ENCODE results near the gene CWH43. TPM values are rescaled to one million over a fixed set of nuclear protein-coding genes. Genes with fewer than 3 reads are reported as not detected.
"Not testable (repeated sequence)": the region's sequence is repeated elsewhere in the genome, so short reads cannot be mapped to it uniquely, and the experiment has no call there.

Gene CWH43
- polyA plus RNA-seq, 3 donors from 2014 or later, result not detected

- peaks cover 6 to 8% (median 7%) of the 10 kb centered on the region in 3 donors for H3K27me3 Mint-ChIP-seq (ENCODE audit: low read depth in 3 of 3)
- DNase-seq, result no peak
- no peak overlapping the region for H3K4me3 Mint-ChIP-seq
Measured at GRCh38 chr4:48989461-48990203, 3.6 kb downstream of the CWH43 start.

GRCh38 chr4:48991357-48991756 is 5.3 kb downstream of the CWH43 start:
- Mint-ChIP-seq H3K27ac (no peak overlapping the region), H3K4me3 (no peak overlapping the region), H3K36me3 (no peaks in the 10 kb centered on the region), H3K27me3 (ENCODE audit: low read depth in 3 of 3) (peaks cover 6 to 10% (median 7%) of the 10 kb centered on the region in 3 donors), H3K4me1 (no peaks in the 10 kb centered on the region), H3K9me3 (no peaks in the 10 kb centered on the region)
- no peak for DNase-seq

More at GRCh38 chr4:48989461-48990203, 3.6 kb downstream of the CWH43 start:
- H3K27ac Mint-ChIP-seq, result no peak overlapping the region
- H3K9me3 Mint-ChIP-seq, result no peaks in the 10 kb centered on the region
- no peaks in the 10 kb centered on the region for H3K4me1 Mint-ChIP-seq
- no peaks in the 10 kb centered on the region for H3K36me3 Mint-ChIP-seq

GRCh38 chr4:48997962-48998361 is 11.9 kb downstream of the CWH43 start:
- H3K4me3 Mint-ChIP-seq, result no peak overlapping the region
- no peak overlapping the region for H3K27ac Mint-ChIP-seq
- peaks cover 0 to 5% (median 0%) of the 10 kb centered on the region in 6 donors for H3K9me3 Mint-ChIP-seq
- H3K4me1 Mint-ChIP-seq, result no peaks in the 10 kb centered on the region
- H3K36me3 Mint-ChIP-seq, result no peaks in the 10 kb centered on the region
- no peak for DNase-seq
- H3K27me3 Mint-ChIP-seq (ENCODE audit: low read depth in 3 of 3), result peaks cover 0 to 5% (median 0%) of the 10 kb centered on the region in 3 donors

- Mint-ChIP-seq H3K27me3 (ENCODE audit: low read depth in 3 of 3) (peaks cover 0 to 5% (median 0%) of the 10 kb centered on the region in 3 donors), H3K4me1 (no peaks in the 10 kb centered on the region), H3K27ac (no peak overlapping the region), H3K36me3 (no peaks in the 10 kb centered on the region), H3K9me3 (peaks cover 0 to 5% (median 0%) of the 10 kb centered on the region in 6 donors), H3K4me3 (no peak overlapping the region)
- no peak for DNase-seq
Measured at GRCh38 chr4:48998440-48998839, 12.4 kb downstream of the CWH43 start.

- peaks cover 0 to 3% (median 0%) of the 10 kb centered on the region in 3 donors for H3K27me3 Mint-ChIP-seq (ENCODE audit: low read depth in 3 of 3)
- H3K36me3 Mint-ChIP-seq, result no peaks in the 10 kb centered on the region
- no peak for DNase-seq
- H3K9me3 Mint-ChIP-seq, result peaks cover 0 to 5% (median 0%) of the 10 kb centered on the region in 6 donors
- H3K4me1 Mint-ChIP-seq, result no peaks in the 10 kb centered on the region
- no peak overlapping the region for H3K4me3 Mint-ChIP-seq
- H3K27ac Mint-ChIP-seq, result no peak overlapping the region
Measured at GRCh38 chr4:49000806-49001205, 14.7 kb downstream of the CWH43 start.

GRCh38 chr4:49002931-49003330 is 16.9 kb downstream of the CWH43 start:
- Mint-ChIP-seq H3K36me3 (no peaks in the 10 kb centered on the region), H3K9me3 (peaks cover 0 to 5% (median 0%) of the 10 kb centered on the region in 6 donors), H3K4me3 (no peak overlapping the region), H3K27ac (no peak overlapping the region), H3K27me3 (ENCODE audit: low read depth in 3 of 3) (peaks cover 0 to 3% (median 0%) of the 10 kb centered on the region in 3 donors), H3K4me1 (no peaks in the 10 kb centered on the region)
- DNase-seq, result no peak

- no peaks in the 10 kb centered on the region for H3K4me1 Mint-ChIP-seq
Measured at GRCh38 chr4:49018718-49019295, 32.7 kb downstream of the CWH43 start.

GRCh38 chr4:49032440-49033161 is 46.5 kb downstream of the CWH43 start:
- no peak for DNase-seq
- Mint-ChIP-seq H3K27me3 (ENCODE audit: low read depth in 3 of 3) (peaks cover 2 to 3% (median 3%) of the 10 kb centered on the region in 3 donors), H3K9me3 (peaks cover 0 to 6% (median 0%) of the 10 kb centered on the region in 6 donors), H3K4me1 (no peaks in the 10 kb centered on the region), H3K27ac (no peak overlapping the region), H3K36me3 (no peaks in the 10 kb centered on the region), H3K4me3 (no peak overlapping the region)

More at GRCh38 chr4:49018718-49019295, 32.7 kb downstream of the CWH43 start:
- no peak overlapping the region for H3K4me3 Mint-ChIP-seq
- H3K9me3 Mint-ChIP-seq, result peaks cover under 1 to 8% (median 1%) of the 10 kb centered on the region in 6 donors
- peaks cover 0 to 2% (median 2%) of the 10 kb centered on the region in 3 donors for H3K27me3 Mint-ChIP-seq (ENCODE audit: low read depth in 3 of 3)
- no peaks in the 10 kb centered on the region for H3K36me3 Mint-ChIP-seq
- no peak overlapping the region for H3K27ac Mint-ChIP-seq
- DNase-seq, result no peak

- no peak overlapping the region for H3K27ac Mint-ChIP-seq
- DNase-seq, result no peak
- peaks cover 0 to 2% (median 0%) of the 10 kb centered on the region in 6 donors for H3K9me3 Mint-ChIP-seq
- H3K4me1 Mint-ChIP-seq, result no peaks in the 10 kb centered on the region
- H3K4me3 Mint-ChIP-seq, result no peak overlapping the region
- H3K27me3 Mint-ChIP-seq (ENCODE audit: low read depth in 3 of 3), result peaks cover 0 to 2% (median 2%) of the 10 kb centered on the region in 3 donors
- no peaks in the 10 kb centered on the region for H3K36me3 Mint-ChIP-seq
Measured at GRCh38 chr4:49036528-49036927, 50.5 kb downstream of the CWH43 start.

- Mint-ChIP-seq H3K9me3 (peaks cover 0 to 4% (median 0%) of the 10 kb centered on the region in 6 donors), H3K4me3 (no peak overlapping the region), H3K4me1 (no peaks in the 10 kb centered on the region), H3K27ac (no peak overlapping the region), H3K36me3 (no peaks in the 10 kb centered on the region), H3K27me3 (ENCODE audit: low read depth in 3 of 3) (peaks cover 0 to 2% (median 0%) of the 10 kb centered on the region in 3 donors)
- no peak for DNase-seq
Measured at GRCh38 chr4:49044270-49044669, 58.2 kb downstream of the CWH43 start.

GRCh38 chr4:49058306-49058705 is 72.2 kb downstream of the CWH43 start:
- H3K4me1 Mint-ChIP-seq, result no peaks in the 10 kb centered on the region
- H3K27me3 Mint-ChIP-seq (ENCODE audit: low read depth in 3 of 3), result peaks cover 2 to 8% (median 2%) of the 10 kb centered on the region in 3 donors
- no peak overlapping the region for H3K27ac Mint-ChIP-seq
- peaks cover 6 to 23% (median 12%) of the 10 kb centered on the region in 6 donors for H3K9me3 Mint-ChIP-seq
- no peak for DNase-seq
- no peak overlapping the region for H3K4me3 Mint-ChIP-seq
- H3K36me3 Mint-ChIP-seq, result peaks cover 0 to 4% (median 0%) of the 10 kb centered on the region in 3 donors

- Mint-ChIP-seq H3K9me3 (peaks cover 7 to 21% (median 11%) of the 10 kb centered on the region in 6 donors), H3K4me1 (no peaks in the 10 kb centered on the region), H3K27me3 (ENCODE audit: low read depth in 3 of 3) (peaks cover 0 to 6% (median 0%) of the 10 kb centered on the region in 3 donors), H3K4me3 (no peak overlapping the region), H3K27ac (no peak overlapping the region), H3K36me3 (no peaks in the 10 kb centered on the region)
- DNase-seq, result no peak
Measured at GRCh38 chr4:49063670-49064069, 77.6 kb downstream of the CWH43 start.

GRCh38 chr4:49072196-49072595 is 86.1 kb downstream of the CWH43 start:
- H3K27me3 Mint-ChIP-seq (ENCODE audit: low read depth in 3 of 3); H3K4me3 Mint-ChIP-seq; H3K4me1 Mint-ChIP-seq; H3K36me3 Mint-ChIP-seq; H3K27ac Mint-ChIP-seq; DNase-seq: not testable (repeated sequence)
- peaks cover 5 to 30% (median 17%) of the 10 kb centered on the region in 6 donors for H3K9me3 Mint-ChIP-seq

GRCh38 chr4:49091883-49092282 is 105.8 kb downstream of the CWH43 start:
- H3K4me3 Mint-ChIP-seq, result peak overlapping the region in 1 of 5 donors; percentile 2
- H3K4me1 Mint-ChIP-seq; DNase-seq; H3K27me3 Mint-ChIP-seq (ENCODE audit: low read depth in 3 of 3); H3K27ac Mint-ChIP-seq: not testable (repeated sequence)
- peaks cover 29 to 30% (median 29%) of the 10 kb centered on the region in 3 donors for H3K36me3 Mint-ChIP-seq
- H3K9me3 Mint-ChIP-seq, result peaks cover 32 to 46% (median 37%) of the 10 kb centered on the region in 6 donors

All from immature natural killer cell (primary cell).